Right atrium auricular region (tissue), 2 donors: ENCODE measurements around the gene PDE1A. TPM values are rescaled to one million over a fixed set of nuclear protein-coding genes. Genes with fewer than 3 reads are reported as not detected.

Experiments used
- DNase-seq: peaks from one replicate; pipeline ENCODE4 v3.0.0-alpha.2; 2019; ENCODE audit warnings: low spot score
- H3K27ac ChIP-seq, 2 donors: fragments of 200-600 bp; sonication (generic); 1 replicate in 1 of 2; 2 replicates in 1 of 2; pipeline ENCODE4 v1.5.1; 2016 to 2019
- H3K27me3 ChIP-seq, 2 donors: fragments of 200-600 bp; sonication (generic); one replicate each; pipeline versions ENCODE4 v1.5.1 to v1.6.0; 2017 to 2019
- H3K36me3 ChIP-seq: fragments of 200-600 bp; sonication (generic); one replicate; pipeline ENCODE4 v1.5.1; 2016
- H3K4me1 ChIP-seq, 2 donors: fragments of 200-600 bp; sonication (generic); one replicate each; pipeline versions ENCODE4 v1.5.1 to v1.6.0; 2017 to 2019
- H3K4me3 ChIP-seq, 2 donors: fragments of 200-600 bp; sonication (generic); 1 replicate in 1 of 2; 2 replicates in 1 of 2; pipeline ENCODE4 v1.5.1; 2017 to 2019; ENCODE audit warnings: mild to moderate bottlenecking in 1 of 2, moderate library complexity in 1 of 2
- H3K9me3 ChIP-seq, 2 donors: fragments of 200-600 bp; sonication (generic); one replicate each; pipeline ENCODE4 v1.5.1; 2019
- CTCF ChIP-seq, 2 donors: fragments of 200-600 bp; sonication (generic); IDR thresholded peaks; one replicate each; pipeline ENCODE4 v1.5.1; 2019; ENCODE audit warnings: antibody characterized with exemption in 2 of 2
- total RNA-seq, 2 donors: library from RNA; depleted of rRNA; stranded (reverse); fragments of >200 nt; gene quantifications; one replicate each; pipeline ENCODE4 v1.1.0, GENCODE V29; 2016

The PDE1A gene
- total RNA-seq, 2 donors from 2014 or later: 7.0 to 10.7 TPM

- no peaks in the 10 kb centered on the region for H3K9me3 ChIP-seq
- DNase-seq: no peak
- TF ChIP-seq CTCF (IDR thresholded peaks at IDR 0.05): no peak
- H3K4me3 ChIP-seq: no peak overlapping the region
- H3K36me3 ChIP-seq: no peaks in the 10 kb centered on the region
- no peak overlapping the region for H3K27ac ChIP-seq
- H3K4me1 ChIP-seq: no peaks in the 10 kb centered on the region
- no peaks in the 10 kb centered on the region for H3K27me3 ChIP-seq
These were observed 205.8 kb downstream of the PDE1A start for GRCh38 chr2:182220998-182221397.

DNA sequence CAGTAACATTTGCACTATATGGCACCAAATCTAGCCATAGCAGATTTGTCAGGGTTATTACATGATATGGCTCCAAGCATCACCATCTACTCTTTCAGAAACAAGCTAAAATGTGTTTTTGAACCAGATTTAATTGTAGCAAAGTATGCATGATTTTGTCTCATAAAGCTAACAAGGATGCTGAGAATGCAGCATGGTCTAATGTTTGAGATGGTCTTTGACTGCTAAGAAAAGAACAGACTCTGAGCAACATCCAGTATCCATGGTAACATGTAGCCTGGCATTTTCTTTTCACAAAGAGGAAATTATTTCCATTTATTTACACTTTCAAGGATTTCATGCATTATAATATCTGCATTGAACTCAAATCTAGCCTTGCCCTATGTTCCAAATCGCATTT lies 206.5 kb downstream of the PDE1A start:
- no peaks in the 10 kb centered on the region for H3K27me3 ChIP-seq
- no peaks in the 10 kb centered on the region for H3K9me3 ChIP-seq
- H3K4me3 ChIP-seq: no peak overlapping the region
- DNase-seq: no peak
- no peaks in the 10 kb centered on the region for H3K4me1 ChIP-seq
- no peaks in the 10 kb centered on the region for H3K36me3 ChIP-seq
- TF ChIP-seq CTCF (IDR thresholded peaks at IDR 0.05): no peak
- no peak overlapping the region for H3K27ac ChIP-seq

- Histone ChIP-seq H3K27me3 (no peaks in the 10 kb centered on the region), H3K4me3 (no peak overlapping the region), H3K9me3 (no peaks in the 10 kb centered on the region), H3K27ac (no peak overlapping the region), H3K36me3 (no peaks in the 10 kb centered on the region), H3K4me1 (no peaks in the 10 kb centered on the region)
- no peak for TF ChIP-seq CTCF (IDR thresholded peaks at IDR 0.05)
- no peak for DNase-seq
These were observed 216.2 kb downstream of the PDE1A start for GRCh38 chr2:182210669-182211068.

GRCh38 chr2:182208421-182208820 lies 218.4 kb downstream of the PDE1A start:
- TF ChIP-seq CTCF (IDR thresholded peaks at IDR 0.05): no peak
- Histone ChIP-seq H3K9me3 (no peaks in the 10 kb centered on the region), H3K27me3 (no peaks in the 10 kb centered on the region), H3K4me1 (no peaks in the 10 kb centered on the region), H3K4me3 (no peak overlapping the region), H3K27ac (no peak overlapping the region), H3K36me3 (no peaks in the 10 kb centered on the region)
- DNase-seq: no peak

- H3K27me3 ChIP-seq: no peaks in the 10 kb centered on the region
- no peak overlapping the region for H3K4me3 ChIP-seq
- no peak for DNase-seq
- no peak overlapping the region for H3K27ac ChIP-seq
- no peak for TF ChIP-seq CTCF (IDR thresholded peaks at IDR 0.05)
- H3K4me1 ChIP-seq: no peaks in the 10 kb centered on the region
- no peaks in the 10 kb centered on the region for H3K36me3 ChIP-seq
- H3K9me3 ChIP-seq: no peaks in the 10 kb centered on the region
These were observed 219.6 kb downstream of the PDE1A start for GRCh38 chr2:182207049-182207746.

- no peak overlapping the region for H3K27ac ChIP-seq
- H3K27me3 ChIP-seq: no peaks in the 10 kb centered on the region
- no peak for TF ChIP-seq CTCF (IDR thresholded peaks at IDR 0.05)
- no peak for DNase-seq
- no peak overlapping the region for H3K4me3 ChIP-seq
- no peaks in the 10 kb centered on the region for H3K36me3 ChIP-seq
- H3K4me1 ChIP-seq: no peaks in the 10 kb centered on the region
- H3K9me3 ChIP-seq: no peaks in the 10 kb centered on the region
These were observed 229.3 kb downstream of the PDE1A start for GRCh38 chr2:182197529-182197928.
